ENCODE results near the gene TIPRL. TPM values are rescaled to one million over a fixed set of nuclear protein-coding genes. Genes with fewer than 3 reads are reported as not detected.
"Not testable (repeated sequence)": the region's sequence is repeated elsewhere in the genome, so short reads cannot be mapped to it uniquely, and the experiment has no call there.

TIPRL gene
- total RNA-seq, 1 donor from 2014 or later, result 20.4 TPM

- Histone ChIP-seq H3K27ac (no peak overlapping the region), H3K9me3 (no peaks in the 10 kb centered on the region), H3K27me3 (no peaks in the 10 kb centered on the region), H3K4me1 (no peaks in the 10 kb centered on the region), H3K4me3 (no peak overlapping the region), H3K36me3 (no peaks in the 10 kb centered on the region)
- intact Hi-C loops (cut with DNase I), result no loop called here
- TF ChIP-seq, protein P1, sequence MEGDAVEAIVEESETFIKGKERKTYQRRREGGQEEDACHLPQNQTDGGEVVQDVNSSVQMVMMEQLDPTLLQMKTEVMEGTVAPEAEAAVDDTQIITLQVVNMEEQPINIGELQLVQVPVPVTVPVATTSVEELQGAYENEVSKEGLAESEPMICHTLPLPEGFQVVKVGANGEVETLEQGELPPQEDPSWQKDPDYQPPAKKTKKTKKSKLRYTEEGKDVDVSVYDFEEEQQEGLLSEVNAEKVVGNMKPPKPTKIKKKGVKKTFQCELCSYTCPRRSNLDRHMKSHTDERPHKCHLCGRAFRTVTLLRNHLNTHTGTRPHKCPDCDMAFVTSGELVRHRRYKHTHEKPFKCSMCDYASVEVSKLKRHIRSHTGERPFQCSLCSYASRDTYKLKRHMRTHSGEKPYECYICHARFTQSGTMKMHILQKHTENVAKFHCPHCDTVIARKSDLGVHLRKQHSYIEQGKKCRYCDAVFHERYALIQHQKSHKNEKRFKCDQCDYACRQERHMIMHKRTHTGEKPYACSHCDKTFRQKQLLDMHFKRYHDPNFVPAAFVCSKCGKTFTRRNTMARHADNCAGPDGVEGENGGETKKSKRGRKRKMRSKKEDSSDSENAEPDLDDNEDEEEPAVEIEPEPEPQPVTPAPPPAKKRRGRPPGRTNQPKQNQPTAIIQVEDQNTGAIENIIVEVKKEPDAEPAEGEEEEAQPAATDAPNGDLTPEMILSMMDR (IDR thresholded peaks at IDR 0.05), result no peak
- TF ChIP-seq POLR2A (IDR thresholded peaks at IDR 0.05) (no peak), POLR2AphosphoS5 (IDR thresholded peaks at IDR 0.05; ENCODE audit: insufficient read depth in 1 of 2, low read depth in 1 of 2) (no peak)
- no peak for DNase-seq (ENCODE audit: extremely low spot score in 2 of 2)
Measured at GRCh38 chr1:168146160-168146539, 32.6 kb upstream of the TIPRL start.

DNA sequence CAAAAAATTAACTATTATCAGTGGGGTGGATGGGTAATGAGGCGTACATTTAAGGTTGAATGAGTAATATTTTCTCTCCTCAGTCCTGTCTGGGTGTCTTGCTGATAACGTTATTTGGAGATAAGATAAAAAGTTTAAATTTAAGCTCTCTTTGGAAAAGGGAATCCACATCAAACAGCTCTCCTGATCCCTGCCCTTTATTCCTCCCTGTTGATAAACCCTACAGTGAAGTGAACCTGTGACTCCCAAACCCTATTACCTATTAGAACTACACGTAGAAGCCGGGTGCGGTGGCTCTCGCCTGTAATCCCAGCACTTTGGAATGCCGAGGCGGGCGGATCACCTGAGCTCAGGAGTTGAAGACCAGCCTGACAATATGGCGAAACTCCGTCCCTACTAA is 32.1 kb upstream of the TIPRL start:
- Histone ChIP-seq H3K36me3 (no peaks in the 10 kb centered on the region), H3K27me3 (no peaks in the 10 kb centered on the region), H3K4me3 (no peak overlapping the region), H3K9me3 (no peaks in the 10 kb centered on the region), H3K4me1 (no peaks in the 10 kb centered on the region), H3K27ac (no peak overlapping the region)
- DNase-seq (ENCODE audit: extremely low spot score in 2 of 2), result no peak
- intact Hi-C loops (cut with DNase I), result no loop called here
- TF ChIP-seq POLR2AphosphoS5 (IDR thresholded peaks at IDR 0.05; ENCODE audit: insufficient read depth in 1 of 2, low read depth in 1 of 2), result no peak

DNA sequence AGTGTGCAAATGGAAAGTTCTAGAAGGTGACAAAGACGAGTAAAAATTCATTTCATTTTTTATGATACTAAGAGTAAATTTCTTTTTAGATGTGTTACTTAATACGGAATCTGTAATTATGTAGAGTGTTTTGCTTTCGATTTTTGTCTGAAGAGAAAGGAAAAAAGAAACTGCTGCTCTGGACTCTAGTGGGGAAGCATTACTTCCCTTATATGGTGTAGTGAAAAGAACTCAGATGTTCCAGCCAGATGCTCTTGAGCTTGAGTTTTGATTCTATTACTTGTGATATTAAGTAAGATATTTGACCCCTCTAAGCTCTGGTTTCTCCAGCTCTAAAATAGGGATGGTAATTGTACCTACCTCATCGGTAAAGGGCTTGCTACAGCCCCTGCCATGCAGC is 29.8 kb upstream of the TIPRL start:
- H3K36me3 ChIP-seq, result no peaks in the 10 kb centered on the region
- no peaks in the 10 kb centered on the region for H3K27me3 ChIP-seq
- H3K9me3 ChIP-seq, result no peaks in the 10 kb centered on the region
- H3K27ac ChIP-seq, result no peak overlapping the region
- intact Hi-C loops (cut with DNase I), result no loop called here
- TF ChIP-seq POLR2AphosphoS5 (IDR thresholded peaks at IDR 0.05; ENCODE audit: insufficient read depth in 1 of 2, low read depth in 1 of 2) (no peak), POLR2A (IDR thresholded peaks at IDR 0.05) (no peak)
- TF ChIP-seq, protein P1 (IDR thresholded peaks at IDR 0.05), result no peak
- no peak overlapping the region for H3K4me3 ChIP-seq
- H3K4me1 ChIP-seq, result no peaks in the 10 kb centered on the region
- no peak for DNase-seq (ENCODE audit: extremely low spot score in 2 of 2)

GRCh38 chr1:168150283-168150682 is 28.5 kb upstream of the TIPRL start:
- DNase-seq (ENCODE audit: extremely low spot score in 2 of 2), result no peak
- Histone ChIP-seq H3K27me3 (no peaks in the 10 kb centered on the region), H3K4me3 (no peak overlapping the region), H3K4me1 (no peaks in the 10 kb centered on the region), H3K27ac (no peak overlapping the region), H3K9me3 (no peaks in the 10 kb centered on the region), H3K36me3 (no peaks in the 10 kb centered on the region)
- intact Hi-C loops (cut with DNase I), result no loop called here
- no peak for TF ChIP-seq POLR2A (IDR thresholded peaks at IDR 0.05)
- no peak for TF ChIP-seq POLR2AphosphoS5 (IDR thresholded peaks at IDR 0.05; ENCODE audit: insufficient read depth in 1 of 2, low read depth in 1 of 2)
- TF ChIP-seq, protein P1 (IDR thresholded peaks at IDR 0.05), result no peak

DNA sequence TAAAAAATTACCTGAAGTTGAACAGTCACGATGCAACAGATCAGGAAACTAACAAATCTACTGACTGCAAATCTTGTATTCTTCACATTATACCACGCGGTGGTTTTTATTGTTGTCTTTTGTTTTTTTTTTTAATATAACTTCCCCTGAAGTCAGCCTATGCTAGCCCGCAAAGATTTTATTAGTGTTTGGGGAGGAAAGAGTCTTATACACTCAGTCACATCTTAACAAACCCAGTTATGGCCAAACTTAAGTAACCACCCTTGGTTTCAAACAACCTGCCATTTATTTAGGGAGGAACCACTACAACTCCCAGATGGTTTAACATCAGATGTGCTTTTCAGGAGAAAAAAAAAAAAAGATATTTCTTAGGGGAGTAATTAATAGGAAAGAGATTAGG is 26.8 kb upstream of the TIPRL start:
- no peaks in the 10 kb centered on the region for H3K9me3 ChIP-seq
- intact Hi-C loops (cut with DNase I), result no loop called here

GRCh38 chr1:168154707-168155106 is 24.1 kb upstream of the TIPRL start:
- intact Hi-C loops (cut with DNase I); H3K27ac ChIP-seq: not testable (repeated sequence)

More for the DNA sequence above, 26.8 kb upstream of the TIPRL start:
- TF ChIP-seq POLR2AphosphoS5 (IDR thresholded peaks at IDR 0.05; ENCODE audit: insufficient read depth in 1 of 2, low read depth in 1 of 2), result no peak
- TF ChIP-seq POLR2A (IDR thresholded peaks at IDR 0.05), result no peak
- TF ChIP-seq, protein P1 (IDR thresholded peaks at IDR 0.05), result no peak
- Histone ChIP-seq H3K27me3 (no peaks in the 10 kb centered on the region), H3K4me3 (no peak overlapping the region), H3K36me3 (no peaks in the 10 kb centered on the region), H3K27ac (no peak overlapping the region), H3K4me1 (no peaks in the 10 kb centered on the region)
- no peak for DNase-seq (ENCODE audit: extremely low spot score in 2 of 2)

More at GRCh38 chr1:168154707-168155106, 24.1 kb upstream of the TIPRL start:
- not testable (repeated sequence) for DNase-seq (ENCODE audit: extremely low spot score in 2 of 2); H3K4me3 ChIP-seq; H3K4me1 ChIP-seq; H3K27me3 ChIP-seq; H3K36me3 ChIP-seq; H3K9me3 ChIP-seq
